Endothelial cell (in vitro differentiated cells): Measurements from ENCODE around the gene PPT2. TPM values are rescaled to one million over a fixed set of nuclear protein-coding genes. Genes with fewer than 3 reads are reported as not detected.
A peak's percentile ranks its signal among the peaks of the same experiment; 100 is the strongest.

Experiments used
- DNase-seq: peaks from one replicate; pipeline ENCODE4 v3.0.0; 2021; ENCODE audit warnings: low spot score
- H3K27ac Mint-ChIP-seq: one replicate; pipeline ENCODE4 v1.8.0; 2021; ENCODE audit warnings: mixed read lengths, inconsistent platforms; ENCODE audit not compliant: unreplicated experiment
- H3K27me3 Mint-ChIP-seq: one replicate; pipeline ENCODE4 v1.8.0; 2021; ENCODE audit warnings: mild to moderate bottlenecking, moderate library complexity, mixed read lengths, inconsistent platforms; ENCODE audit not compliant: unreplicated experiment
- H3K36me3 Mint-ChIP-seq: one replicate; pipeline ENCODE4 v1.8.0; 2021; ENCODE audit warnings: mild to moderate bottlenecking, low read depth, mixed read lengths, inconsistent platforms; ENCODE audit not compliant: unreplicated experiment
- H3K4me1 Mint-ChIP-seq: one replicate; pipeline ENCODE4 v1.8.0; 2021; ENCODE audit warnings: mild to moderate bottlenecking, mixed read lengths, inconsistent platforms; ENCODE audit not compliant: unreplicated experiment
- H3K4me3 Mint-ChIP-seq: one replicate; pipeline ENCODE4 v1.8.0; 2021; ENCODE audit warnings: mild to moderate bottlenecking, mixed read lengths, inconsistent platforms; ENCODE audit not compliant: unreplicated experiment
- H3K9me3 Mint-ChIP-seq: one replicate; pipeline ENCODE4 v1.8.0; 2021; ENCODE audit warnings: mixed read lengths, inconsistent platforms; ENCODE audit not compliant: unreplicated experiment
- CTCF ChIP-seq: fragments of 200-600 bp; sonication (generic); IDR thresholded peaks from one replicate; pipeline ENCODE4 v1.5.0; 2021; ENCODE audit warnings: antibody characterized with exemption; ENCODE audit not compliant: unreplicated experiment
- total RNA-seq: library from RNA; stranded (reverse); fragmentation: NEBNext Ultra II Directional; extraction: Animal tissue kit (Norgen Biotek cat#: 25700); gene quantifications from one replicate; pipeline ENCODE4 v1.2.1, GENCODE V29; 2021; ENCODE audit not compliant: unreplicated experiment

The PPT2 gene
- total RNA-seq, 1 donor from 2014 or later: 44.4 TPM

GRCh38 chr6:32198345-32198696, 44.4 kb downstream of the PPT2 start:
- no peak for DNase-seq
- Mint-ChIP-seq H3K4me3 (no peak overlapping the region), H3K36me3 (peaks cover 11% of the 10 kb centered on the region), H3K4me1 (peaks cover 37% of the 10 kb centered on the region), H3K27me3 (peaks cover 5% of the 10 kb centered on the region), H3K9me3 (no peaks in the 10 kb centered on the region), H3K27ac (peak overlapping the region; percentile 100)
- TF ChIP-seq CTCF: no peak

- DNase-seq: no peak
- Mint-ChIP-seq H3K4me3 (no peak overlapping the region), H3K9me3 (no peaks in the 10 kb centered on the region), H3K27ac (peak overlapping the region; percentile 100), H3K27me3 (peaks cover 5% of the 10 kb centered on the region), H3K4me1 (peaks cover 33% of the 10 kb centered on the region), H3K36me3 (peaks cover 14% of the 10 kb centered on the region)
- TF ChIP-seq CTCF: no peak
Measured at GRCh38 chr6:32198866-32199265, 44.9 kb downstream of the PPT2 start.

- Mint-ChIP-seq H3K4me3 (no peak overlapping the region), H3K36me3 (peaks cover 18% of the 10 kb centered on the region), H3K9me3 (no peaks in the 10 kb centered on the region), H3K27me3 (peaks cover 5% of the 10 kb centered on the region), H3K27ac (no peak overlapping the region), H3K4me1 (peaks cover 23% of the 10 kb centered on the region)
- DNase-seq: no peak
- no peak for TF ChIP-seq CTCF
Measured at GRCh38 chr6:32200711-32201475, 47.0 kb downstream of the PPT2 start.

- DNase-seq: no peak
- H3K4me3 Mint-ChIP-seq: no peak overlapping the region
- no peak for TF ChIP-seq CTCF
Measured at GRCh38 chr6:32202186-32202585, 48.2 kb downstream of the PPT2 start.

GRCh38 chr6:32203426-32204267, 49.7 kb downstream of the PPT2 start:
- TF ChIP-seq CTCF: no peak
- Mint-ChIP-seq H3K4me3 (peak overlapping the region; percentile 75), H3K9me3 (no peaks in the 10 kb centered on the region), H3K4me1 (peaks cover 8% of the 10 kb centered on the region), H3K36me3 (peaks cover 36% of the 10 kb centered on the region), H3K27me3 (peaks cover 1% of the 10 kb centered on the region), H3K27ac (no peak overlapping the region)
- DNase-seq: no peak

More at GRCh38 chr6:32202186-32202585, 48.2 kb downstream of the PPT2 start:
- no peak overlapping the region for H3K27ac Mint-ChIP-seq
- H3K36me3 Mint-ChIP-seq: peaks cover 26% of the 10 kb centered on the region
- H3K4me1 Mint-ChIP-seq: peaks cover 16% of the 10 kb centered on the region
- peaks cover 1% of the 10 kb centered on the region for H3K27me3 Mint-ChIP-seq
- H3K9me3 Mint-ChIP-seq: no peaks in the 10 kb centered on the region
